Activated naive CD4-positive, alpha-beta T cell treated with anti-CD3 and anti-CD28 coated beads for 36 hours (primary cell): Measurements from ENCODE around the gene ATP2A3. TPM values are rescaled to one million over a fixed set of nuclear protein-coding genes. Genes with fewer than 3 reads are reported as not detected.

Source experiments
- CTCF ChIA-PET: fragments of 350-600 bp; sonication (Branson Sonifier 250); formaldehyde crosslinking; loops from one replicate; lab custom pipeline; 2021; ENCODE audit warnings: antibody characterized with exemption; lab: Charles Lee
- DNase-seq: peaks from one replicate; pipeline ENCODE4 v3.0.0-alpha.2; 2020
- H3K27ac Mint-ChIP-seq: one replicate; pipeline ENCODE4 v1.8.0; 2021; ENCODE audit warnings: mild to moderate bottlenecking, mixed read lengths
- H3K27me3 Mint-ChIP-seq: one replicate; pipeline ENCODE4 v1.8.0; 2021; ENCODE audit warnings: low read depth, mixed read lengths
- H3K36me3 Mint-ChIP-seq: one replicate; pipeline ENCODE4 v1.8.0; 2021; ENCODE audit warnings: low read depth, mixed read lengths
- H3K4me1 Mint-ChIP-seq: one replicate; pipeline ENCODE4 v1.8.0; 2021; ENCODE audit warnings: low read depth, mixed read lengths
- H3K4me3 Mint-ChIP-seq: one replicate; pipeline ENCODE4 v1.8.0; 2021; ENCODE audit warnings: mild to moderate bottlenecking, moderate library complexity, mixed read lengths
- H3K9me3 Mint-ChIP-seq: one replicate; pipeline ENCODE4 v1.8.0; 2021; ENCODE audit warnings: mixed read lengths
- intact Hi-C: fragments of 100-400 bp; cut with micrococcal nuclease; formaldehyde crosslinking; loops from one replicate; pipeline ENCODE4 v1.15.1; 2023
- total RNA-seq, 2 experiments: library from RNA; stranded (reverse); gene quantifications; one replicate each; pipeline ENCODE4 v1.2.3, GENCODE V29; 2021

Gene ATP2A3
- total RNA-seq, 2 experiments from 2014 or later = 75.5 to 76.4 TPM

DNA sequence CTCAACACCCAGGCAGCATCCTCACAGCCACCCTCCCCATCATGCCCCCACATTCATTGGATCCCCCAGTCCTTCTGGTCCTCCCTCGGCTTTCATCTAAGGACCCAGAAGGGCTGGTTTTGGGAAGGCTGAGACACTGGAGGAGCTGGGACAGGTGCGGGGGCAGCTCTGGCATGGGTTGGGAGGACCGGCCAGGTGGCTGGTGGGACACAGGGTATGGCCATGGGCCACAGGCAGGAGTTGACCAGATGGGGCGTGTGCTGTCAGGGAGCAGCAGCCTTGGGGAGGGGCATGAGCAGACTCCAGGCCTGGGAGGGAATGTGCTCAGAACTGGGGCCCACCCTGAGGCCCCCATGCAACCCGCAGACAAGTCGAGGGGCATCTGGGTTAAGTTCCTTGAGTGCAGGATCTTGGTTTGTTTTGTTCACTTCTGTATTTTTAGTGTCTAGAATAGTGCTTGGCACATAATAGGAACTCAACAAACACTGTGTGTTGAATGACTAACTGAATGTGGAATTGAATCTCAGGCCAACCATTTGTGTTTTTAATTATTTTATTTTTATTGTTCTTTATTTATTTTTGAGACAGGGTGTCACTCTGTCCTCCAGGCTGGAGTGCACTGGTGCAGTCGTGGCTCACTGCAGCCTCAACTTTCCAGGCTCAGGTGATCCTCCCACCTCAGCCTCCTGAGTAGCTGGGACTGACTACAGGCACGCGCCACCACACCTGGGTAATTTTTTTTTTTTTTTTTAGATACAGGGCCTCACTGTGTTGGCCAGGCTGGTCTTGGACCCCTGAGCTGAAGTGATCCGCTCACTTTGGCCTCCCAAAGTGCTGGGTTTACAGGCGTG lies 53.6 kb downstream of the ATP2A3 start:
- Mint-ChIP-seq H3K4me1 (peaks cover 35% of the 10 kb centered on the region), H3K27ac (peak overlapping the region; percentile 84), H3K36me3 (no peaks in the 10 kb centered on the region), H3K4me3 (peak overlapping the region; percentile 58), H3K27me3 (no peaks in the 10 kb centered on the region), H3K9me3 (no peaks in the 10 kb centered on the region)
- intact Hi-C loops = loop anchor here (1.0 to 10.0 kb wide), 8 partner anchors 17 to 504 kb away; partner anchors contain the start of genes ATP2A3, CAMKK1, CYB5D2 and NCBP3
- CTCF ChIA-PET = interaction anchor here (0.6 to 4.6 kb wide), 10 partner anchors 16 to 172 kb away, joined by 3 to 46 read pairs (median 3); partner anchors contain the start of gene NCBP3
- no peak for DNase-seq

GRCh38 chr17:3909257-3909656 lies 55.0 kb downstream of the ATP2A3 start:
- CTCF ChIA-PET = no interaction called here

DNA sequence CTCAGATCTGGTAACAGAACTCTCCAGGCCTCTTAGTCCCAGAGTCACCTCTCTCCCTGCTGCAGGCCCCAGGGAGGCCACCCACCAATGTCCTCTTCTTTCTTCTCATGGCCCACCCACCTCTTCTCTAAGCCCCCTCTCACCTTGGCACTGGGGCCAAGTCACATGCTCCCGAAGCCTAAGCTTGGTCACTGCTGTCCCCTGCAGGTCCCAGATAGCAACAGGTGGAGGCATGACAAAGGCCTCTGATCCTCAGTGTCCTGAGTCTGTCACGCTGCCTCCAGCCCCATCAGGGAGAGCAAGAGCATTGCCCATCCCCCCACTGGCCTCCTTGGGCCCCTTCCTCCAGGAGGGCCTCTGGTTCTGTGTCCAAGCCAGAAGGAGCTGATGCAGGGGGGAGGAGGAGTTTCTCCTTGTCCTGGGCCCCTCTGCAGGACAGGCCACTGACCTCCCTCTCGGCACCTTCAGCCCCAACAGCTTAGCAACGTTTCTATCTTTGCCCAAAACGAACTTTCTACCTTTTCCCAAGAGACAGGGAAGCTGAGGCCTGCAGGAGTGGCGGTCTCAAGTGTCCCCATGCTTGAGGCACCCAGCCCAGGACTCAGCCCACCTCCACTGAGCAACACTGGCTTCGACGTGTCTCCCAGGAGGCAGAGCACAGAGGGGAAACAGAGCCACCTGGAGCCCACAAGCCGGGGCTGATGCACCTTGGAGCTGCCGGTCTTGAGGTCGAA lies 56.6 kb downstream of the ATP2A3 start:
- intact Hi-C loops = no loop called here

More at GRCh38 chr17:3909257-3909656, 55.0 kb downstream of the ATP2A3 start:
- H3K27ac Mint-ChIP-seq = no peak overlapping the region
- H3K4me1 Mint-ChIP-seq = peaks cover 30% of the 10 kb centered on the region
- intact Hi-C loops = no loop called here
- H3K9me3 Mint-ChIP-seq = no peaks in the 10 kb centered on the region
- no peaks in the 10 kb centered on the region for H3K36me3 Mint-ChIP-seq
- DNase-seq = no peak
- H3K4me3 Mint-ChIP-seq = no peak overlapping the region
- no peaks in the 10 kb centered on the region for H3K27me3 Mint-ChIP-seq

GRCh38 chr17:3906881-3907280 lies 57.4 kb downstream of the ATP2A3 start:
- H3K27ac Mint-ChIP-seq = no peak overlapping the region
- H3K27me3 Mint-ChIP-seq = no peaks in the 10 kb centered on the region
- no peaks in the 10 kb centered on the region for H3K9me3 Mint-ChIP-seq
- DNase-seq = no peak
- H3K36me3 Mint-ChIP-seq = no peaks in the 10 kb centered on the region
- peaks cover 17% of the 10 kb centered on the region for H3K4me1 Mint-ChIP-seq
- intact Hi-C loops = no loop called here
- CTCF ChIA-PET = interaction anchor here (1.9 kb wide), 1 partner anchor 60 kb away, joined by 7 read pairs; the partner anchor contains the start of gene NCBP3
- no peak overlapping the region for H3K4me3 Mint-ChIP-seq

More for the DNA sequence above, 56.6 kb downstream of the ATP2A3 start:
- Mint-ChIP-seq H3K36me3 (no peaks in the 10 kb centered on the region), H3K4me3 (no peak overlapping the region), H3K9me3 (no peaks in the 10 kb centered on the region), H3K27me3 (no peaks in the 10 kb centered on the region), H3K27ac (peak overlapping the region; percentile 2), H3K4me1 (peaks cover 21% of the 10 kb centered on the region)
- CTCF ChIA-PET = interaction anchor here (1.9 kb wide), 1 partner anchor 61 kb away, joined by 7 read pairs; the partner anchor contains the start of gene NCBP3
- DNase-seq = no peak

GRCh38 chr17:3905017-3905520 lies 59.2 kb downstream of the ATP2A3 start:
- H3K27ac Mint-ChIP-seq = no peak overlapping the region
- intact Hi-C loops = no loop called here
- no peaks in the 10 kb centered on the region for H3K4me1 Mint-ChIP-seq

DNA sequence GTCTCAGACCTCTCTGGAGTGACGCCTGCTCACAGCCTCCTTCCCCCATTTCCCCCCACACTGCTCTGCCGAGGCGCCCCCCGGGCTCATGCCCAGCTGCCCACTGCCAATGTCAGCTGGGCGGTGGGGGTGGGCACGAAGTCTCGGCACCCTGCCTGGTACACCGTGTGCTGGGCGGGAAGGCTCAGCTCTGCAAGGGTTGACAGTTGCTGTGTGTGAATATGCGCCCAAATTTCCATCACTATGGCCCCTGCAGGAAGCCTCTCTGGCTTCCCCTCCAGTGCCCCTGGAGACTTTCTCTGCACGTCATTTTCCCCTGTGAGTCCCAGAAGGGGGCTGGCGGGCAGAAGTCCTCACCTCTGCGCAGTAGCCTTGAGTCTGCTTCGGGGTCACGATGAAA lies 59.7 kb downstream of the ATP2A3 start:
- no peak for DNase-seq
- intact Hi-C loops = no loop called here
- Mint-ChIP-seq H3K36me3 (no peaks in the 10 kb centered on the region), H3K27ac (no peak overlapping the region), H3K4me3 (no peak overlapping the region), H3K4me1 (no peaks in the 10 kb centered on the region), H3K27me3 (no peaks in the 10 kb centered on the region), H3K9me3 (no peaks in the 10 kb centered on the region)
- CTCF ChIA-PET = interaction anchor here (3.1 kb wide), 1 partner anchor 10 kb away, joined by 12 read pairs; no protein-coding TSS in a partner anchor

More at GRCh38 chr17:3905017-3905520, 59.2 kb downstream of the ATP2A3 start:
- Mint-ChIP-seq H3K4me3 (no peak overlapping the region), H3K9me3 (no peaks in the 10 kb centered on the region), H3K27me3 (no peaks in the 10 kb centered on the region), H3K36me3 (no peaks in the 10 kb centered on the region)
- CTCF ChIA-PET = interaction anchor here (3.1 kb wide), 1 partner anchor 9 kb away, joined by 12 read pairs; no protein-coding TSS in a partner anchor
- no peak for DNase-seq

DNA sequence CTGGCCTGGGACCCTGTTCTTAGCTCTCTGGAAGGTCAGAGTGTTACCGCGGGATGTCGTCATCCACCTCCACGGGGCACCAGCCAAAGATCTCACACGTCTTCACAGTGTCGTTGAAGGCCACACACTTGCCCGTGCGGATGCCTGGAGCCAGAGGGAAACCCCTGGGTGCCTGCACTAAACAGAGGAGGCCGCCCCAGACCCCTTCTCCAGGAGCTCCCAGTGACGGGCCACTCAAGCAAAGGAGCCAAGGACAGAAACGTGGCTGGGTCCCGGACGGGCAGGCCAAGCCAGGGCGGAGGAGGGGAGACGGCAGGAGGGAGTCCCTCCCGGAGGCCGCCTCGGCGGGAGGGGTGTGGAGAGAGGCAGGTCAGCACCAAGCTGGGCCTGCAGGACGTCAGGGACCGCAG lies 60.4 kb downstream of the ATP2A3 start:
- CTCF ChIA-PET = interaction anchor here (3.1 kb wide), 1 partner anchor 11 kb away, joined by 12 read pairs; no protein-coding TSS in a partner anchor
- H3K36me3 Mint-ChIP-seq = no peaks in the 10 kb centered on the region
- H3K4me3 Mint-ChIP-seq = no peak overlapping the region
- H3K27me3 Mint-ChIP-seq = no peaks in the 10 kb centered on the region
- H3K9me3 Mint-ChIP-seq = no peaks in the 10 kb centered on the region
- no peaks in the 10 kb centered on the region for H3K4me1 Mint-ChIP-seq
- no peak for DNase-seq
- intact Hi-C loops = no loop called here
- no peak overlapping the region for H3K27ac Mint-ChIP-seq

- no peak for DNase-seq
- H3K27me3 Mint-ChIP-seq = no peaks in the 10 kb centered on the region
- CTCF ChIA-PET = interaction anchor here (3.1 kb wide), 1 partner anchor 11 kb away, joined by 12 read pairs; no protein-coding TSS in a partner anchor
- no peaks in the 10 kb centered on the region for H3K36me3 Mint-ChIP-seq
- no peaks in the 10 kb centered on the region for H3K9me3 Mint-ChIP-seq
- H3K27ac Mint-ChIP-seq = no peak overlapping the region
- H3K4me3 Mint-ChIP-seq = no peak overlapping the region
- no peaks in the 10 kb centered on the region for H3K4me1 Mint-ChIP-seq
- intact Hi-C loops = no loop called here
Observed at GRCh38 chr17:3903051-3903825, 61.0 kb downstream of the ATP2A3 start.

DNA sequence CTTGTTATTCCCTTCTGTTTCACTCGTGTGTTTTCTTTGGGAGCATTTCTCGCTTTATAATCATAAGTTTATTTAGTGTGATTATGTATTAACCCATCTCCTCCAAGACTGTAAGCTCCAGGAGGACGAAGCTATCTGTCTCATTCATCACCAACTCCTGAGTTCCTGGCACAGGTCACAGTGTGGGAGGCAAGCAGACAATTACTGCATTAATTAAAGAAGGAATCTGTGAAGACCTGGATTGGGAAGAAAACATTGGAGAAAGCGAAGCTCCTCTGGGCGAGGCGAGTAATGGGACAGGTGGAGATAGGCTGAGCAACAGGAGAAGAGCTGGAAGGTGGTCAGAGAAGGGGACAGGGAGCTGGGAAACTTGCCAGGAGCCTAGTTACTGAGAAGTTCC lies 63.6 kb downstream of the ATP2A3 start:
- Mint-ChIP-seq H3K36me3 (no peaks in the 10 kb centered on the region), H3K4me3 (no peak overlapping the region), H3K4me1 (no peaks in the 10 kb centered on the region), H3K9me3 (no peaks in the 10 kb centered on the region), H3K27me3 (no peaks in the 10 kb centered on the region), H3K27ac (no peak overlapping the region)
- CTCF ChIA-PET = interaction anchor here (0.6 to 1.2 kb wide), 4 partner anchors 12 to 183 kb away, joined by 3 to 6 read pairs (median 4); no protein-coding TSS in a partner anchor
- DNase-seq = no peak
- intact Hi-C loops = no loop called here

GRCh38 chr17:3897731-3898130 lies 66.5 kb downstream of the ATP2A3 start:
- no peak for DNase-seq
- H3K4me1 Mint-ChIP-seq = peaks cover 8% of the 10 kb centered on the region
- no peaks in the 10 kb centered on the region for H3K9me3 Mint-ChIP-seq
- H3K4me3 Mint-ChIP-seq = no peak overlapping the region
- intact Hi-C loops = no loop called here
- no peaks in the 10 kb centered on the region for H3K36me3 Mint-ChIP-seq
- no peaks in the 10 kb centered on the region for H3K27me3 Mint-ChIP-seq
- no peak overlapping the region for H3K27ac Mint-ChIP-seq
- CTCF ChIA-PET = interaction anchor here (1.1 kb wide), 1 partner anchor 15 kb away, joined by 4 read pairs; no protein-coding TSS in a partner anchor

DNA sequence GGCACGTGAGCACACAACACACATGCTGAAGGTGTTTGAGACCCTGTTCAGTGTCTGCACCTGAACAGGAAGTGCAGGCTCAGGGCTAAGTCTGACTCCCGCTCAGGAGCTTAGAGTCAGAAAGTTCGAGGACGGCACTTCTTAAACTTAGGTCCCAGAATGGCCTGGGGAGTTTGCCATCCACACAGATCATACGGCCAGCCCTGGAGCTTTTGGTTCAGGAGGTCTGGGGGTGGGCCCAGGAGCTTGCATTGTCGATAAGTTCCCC lies 67.3 kb downstream of the ATP2A3 start:
- peaks cover 11% of the 10 kb centered on the region for H3K4me1 Mint-ChIP-seq
- CTCF ChIA-PET = interaction anchor here (0.7 to 1.1 kb wide), 2 partner anchors 16 to 110 kb away, joined by 3 to 4 read pairs; no protein-coding TSS in a partner anchor
- no peaks in the 10 kb centered on the region for H3K27me3 Mint-ChIP-seq
- H3K27ac Mint-ChIP-seq = no peak overlapping the region
- DNase-seq = no peak
- no peaks in the 10 kb centered on the region for H3K36me3 Mint-ChIP-seq
- no peak overlapping the region for H3K4me3 Mint-ChIP-seq
- no peaks in the 10 kb centered on the region for H3K9me3 Mint-ChIP-seq
- intact Hi-C loops = no loop called here
